Measurements from ENCODE around the gene TTC6. TPM values are rescaled to one million over a fixed set of nuclear protein-coding genes. Genes with fewer than 3 reads are reported as not detected.

The TTC6 gene
- total and polyA plus RNA-seq, 10 donors: not detected

DNA sequence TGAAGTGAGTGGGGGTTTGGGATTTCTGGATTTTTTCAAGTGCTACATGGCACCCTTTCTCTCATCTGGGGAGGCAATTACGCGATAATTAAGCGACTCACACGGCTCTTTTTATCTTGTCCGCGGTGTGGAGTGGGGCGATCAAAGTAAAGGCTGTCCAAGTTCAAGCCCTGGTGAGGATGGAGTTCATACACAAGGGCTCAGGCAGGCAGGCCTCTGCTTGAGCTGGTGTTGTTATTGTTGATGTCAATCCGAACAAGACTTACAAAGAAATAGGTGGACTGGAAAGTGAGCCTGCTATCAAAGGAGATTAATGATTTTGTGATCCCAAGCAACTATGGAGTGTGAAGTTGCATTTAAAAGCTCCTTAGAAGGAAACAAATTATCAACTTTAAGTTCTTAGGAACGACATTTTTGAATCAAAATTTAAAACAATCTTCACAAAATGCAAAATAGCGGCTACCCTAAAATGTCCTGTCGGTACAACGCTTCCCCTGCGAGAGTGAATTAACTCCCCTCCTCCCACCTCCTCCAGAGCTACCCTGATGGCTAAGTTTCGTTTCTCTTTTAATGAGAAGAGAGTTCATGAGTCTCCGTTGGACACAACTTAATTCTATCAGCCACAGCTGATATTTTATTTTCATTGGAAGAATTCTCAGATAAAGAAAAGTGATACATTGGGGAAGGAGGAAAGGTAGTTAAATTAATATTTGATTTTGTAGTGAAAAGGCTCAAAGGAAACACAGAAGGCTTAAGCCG, 6.3 kb upstream of the TTC6 start:
- Histone ChIP-seq H3K27me3 (replicated peaks in 1 of 7) (peaks cover 22 to 100% (median 97%) of the 10 kb centered on the region in 7 donors), H3K4me1 (peaks cover 0 to 31% (median 8%) of the 10 kb centered on the region in 6 donors), H3K4me3 (no peak overlapping the region), H3K27ac (no peak overlapping the region), H3K36me3 (no peaks in the 10 kb centered on the region), H3K9me3 (peaks cover 0 to 32% (median 0%) of the 10 kb centered on the region in 8 donors)
- DNase-seq: no peak
- 9 to 18% (median 11%) methylated on average over 16 of the region's 16 CpGs for WGBS, 5 donors
- intact Hi-C loops (cut with DNase I; ENCODE audit: low total_unique reads): no loop called here
- TF ChIP-seq, protein P1, sequence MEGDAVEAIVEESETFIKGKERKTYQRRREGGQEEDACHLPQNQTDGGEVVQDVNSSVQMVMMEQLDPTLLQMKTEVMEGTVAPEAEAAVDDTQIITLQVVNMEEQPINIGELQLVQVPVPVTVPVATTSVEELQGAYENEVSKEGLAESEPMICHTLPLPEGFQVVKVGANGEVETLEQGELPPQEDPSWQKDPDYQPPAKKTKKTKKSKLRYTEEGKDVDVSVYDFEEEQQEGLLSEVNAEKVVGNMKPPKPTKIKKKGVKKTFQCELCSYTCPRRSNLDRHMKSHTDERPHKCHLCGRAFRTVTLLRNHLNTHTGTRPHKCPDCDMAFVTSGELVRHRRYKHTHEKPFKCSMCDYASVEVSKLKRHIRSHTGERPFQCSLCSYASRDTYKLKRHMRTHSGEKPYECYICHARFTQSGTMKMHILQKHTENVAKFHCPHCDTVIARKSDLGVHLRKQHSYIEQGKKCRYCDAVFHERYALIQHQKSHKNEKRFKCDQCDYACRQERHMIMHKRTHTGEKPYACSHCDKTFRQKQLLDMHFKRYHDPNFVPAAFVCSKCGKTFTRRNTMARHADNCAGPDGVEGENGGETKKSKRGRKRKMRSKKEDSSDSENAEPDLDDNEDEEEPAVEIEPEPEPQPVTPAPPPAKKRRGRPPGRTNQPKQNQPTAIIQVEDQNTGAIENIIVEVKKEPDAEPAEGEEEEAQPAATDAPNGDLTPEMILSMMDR (IDR thresholded peaks at IDR 0.05 in 8 of 11, conservative IDR thresholded peaks at IDR 0.05 in 3 of 11): no peak
- TF ChIP-seq POLR2AphosphoS5 (IDR thresholded peaks at IDR 0.05): no peak

DNA sequence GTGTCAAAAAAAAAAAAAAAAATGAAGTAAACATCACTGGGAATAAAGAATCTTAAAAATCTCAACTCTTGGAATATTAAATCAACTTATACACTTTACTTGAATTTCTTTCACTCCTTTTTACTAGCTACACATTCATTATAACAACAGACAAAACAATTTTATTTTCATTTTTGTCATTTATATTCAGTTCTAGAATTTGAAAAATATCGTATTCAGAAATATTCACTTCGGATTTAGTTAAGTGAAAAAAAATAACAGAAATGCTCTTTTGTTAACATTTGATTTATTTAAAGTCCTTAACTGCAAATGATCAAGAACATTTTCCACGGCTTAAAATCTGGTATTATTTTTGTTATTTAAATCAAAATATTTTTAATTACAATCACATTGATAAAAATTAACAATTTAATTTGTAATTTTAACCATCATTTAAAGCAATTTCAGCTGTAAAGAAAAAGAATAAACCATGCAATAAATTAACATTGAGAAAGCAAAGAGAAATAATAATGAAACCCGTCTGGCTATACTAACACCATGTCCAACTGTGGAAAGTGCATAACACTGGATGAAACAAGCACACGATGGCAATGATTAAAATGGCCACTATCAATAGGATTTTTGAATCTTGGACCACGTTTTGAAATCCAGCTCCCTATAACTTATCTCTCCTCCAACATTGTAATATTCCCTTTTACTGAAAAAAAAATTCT, 5.6 kb upstream of the TTC6 start:
- no peak overlapping the region for H3K27ac ChIP-seq
- no peak for DNase-seq
- H3K9me3 ChIP-seq: peaks cover 0 to 29% (median 0%) of the 10 kb centered on the region in 8 donors
- TF ChIP-seq POLR2AphosphoS5 (IDR thresholded peaks at IDR 0.05): no peak
- TF ChIP-seq, protein P1 (IDR thresholded peaks at IDR 0.05 in 8 of 11, conservative IDR thresholded peaks at IDR 0.05 in 3 of 11): no peak
- TF ChIP-seq POLR2A (IDR thresholded peaks at IDR 0.05): no peak
- H3K4me1 ChIP-seq: peaks cover 0 to 31% (median 14%) of the 10 kb centered on the region in 6 donors
- no peaks in the 10 kb centered on the region for H3K36me3 ChIP-seq
- 12 to 19% (median 16%) methylated on average over 6 of the region's 6 CpGs for WGBS, 5 donors
- H3K4me3 ChIP-seq: no peak overlapping the region
- H3K27me3 ChIP-seq (replicated peaks in 1 of 7): peaks cover 22 to 100% (median 96%) of the 10 kb centered on the region in 7 donors
- intact Hi-C loops (cut with DNase I; ENCODE audit: low total_unique reads): no loop called here

DNA sequence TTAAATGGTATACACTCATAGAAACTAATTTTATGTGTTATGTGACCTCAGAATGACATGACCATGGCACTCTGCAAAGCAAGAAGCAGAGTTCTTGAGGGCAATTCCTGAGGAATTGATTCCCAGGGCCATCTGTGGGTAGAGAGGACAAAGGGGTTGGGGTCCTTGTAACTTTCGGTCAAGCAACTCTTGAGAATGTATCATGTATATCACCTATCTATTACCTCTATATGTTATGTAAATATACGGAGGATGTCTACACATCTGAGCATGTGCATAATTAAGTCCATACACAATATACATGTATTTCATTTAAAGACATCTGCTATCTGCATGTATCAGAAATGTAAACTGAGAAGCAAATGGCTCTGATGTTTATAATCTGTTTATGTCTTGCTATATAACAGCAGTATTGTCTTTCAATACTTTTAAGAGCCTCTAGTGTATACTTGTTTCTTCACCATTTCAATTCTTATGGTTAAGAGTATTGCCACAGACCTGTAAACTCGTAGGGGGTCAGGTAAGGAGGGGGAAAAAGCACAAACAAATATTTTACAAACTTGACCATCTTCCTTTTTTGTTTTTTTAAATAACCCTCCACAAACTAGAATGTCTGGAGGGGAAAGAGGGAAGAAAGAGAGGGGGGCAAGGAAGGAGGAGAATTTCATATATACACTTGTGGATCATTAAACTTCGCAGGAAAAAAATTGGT, 4.8 kb upstream of the TTC6 start:
- H3K27me3 ChIP-seq (replicated peaks in 1 of 7): peaks cover 22 to 100% (median 94%) of the 10 kb centered on the region in 7 donors
- no peak overlapping the region for H3K4me3 ChIP-seq
- no peak for DNase-seq
- H3K36me3 ChIP-seq: no peaks in the 10 kb centered on the region
- WGBS, 5 donors: 13 to 19% (median 17%) methylated on average over 4 of the region's 4 CpGs
- no peak for TF ChIP-seq POLR2AphosphoS5 (IDR thresholded peaks at IDR 0.05)
- TF ChIP-seq POLR2A (IDR thresholded peaks at IDR 0.05): no peak
- TF ChIP-seq, protein P1 (IDR thresholded peaks at IDR 0.05 in 8 of 11, conservative IDR thresholded peaks at IDR 0.05 in 3 of 11): no peak
- intact Hi-C loops (cut with DNase I; ENCODE audit: low total_unique reads): no loop called here
- H3K9me3 ChIP-seq: peaks cover 0 to 24% (median 0%) of the 10 kb centered on the region in 8 donors
- no peak overlapping the region for H3K27ac ChIP-seq
- H3K4me1 ChIP-seq: peaks cover 2 to 32% (median 19%) of the 10 kb centered on the region in 6 donors
